Cardiac muscle cell (in vitro differentiated cells and primary cell): ENCODE data around the gene KRT77. TPM values are rescaled to one million over a fixed set of nuclear protein-coding genes. Genes with fewer than 3 reads are reported as not detected.

Experiments
- DNase-seq, 2 donors: peaks; one replicate each; pipeline versions ENCODE4 v3.0.0 to v3.0.0-alpha.2; 2010 to 2017; ENCODE audit warnings: low read depth in 1 of 2, low spot score in 1 of 2
- H3K27ac ChIP-seq: fragments of 200-600 bp; sonication (generic); 2 replicates; pipeline ENCODE4 v1.5.1; 2016
- H3K27me3 ChIP-seq: fragments of 200-600 bp; sonication (generic); 2 replicates; pipeline ENCODE4 v1.6.0; 2016; ENCODE audit warnings: control low read depth
- H3K36me3 ChIP-seq: fragments of 200-600 bp; sonication (generic); 2 replicates; pipeline ENCODE4 v1.5.1; 2016; ENCODE audit warnings: control low read depth
- H3K4me1 ChIP-seq: fragments of 200-600 bp; sonication (generic); 2 replicates; pipeline ENCODE4 v1.8.1; 2017; ENCODE audit warnings: low read depth, mild to moderate bottlenecking, mixed run types
- H3K4me3 ChIP-seq: fragments of 200-600 bp; sonication (generic); 2 replicates; pipeline ENCODE4 v1.5.1; 2016; ENCODE audit warnings: mild to moderate bottlenecking
- H3K9me3 ChIP-seq: fragments of 200-600 bp; sonication (generic); 2 replicates; pipeline ENCODE4 v1.5.1; 2017; ENCODE audit warnings: low read depth, mild to moderate bottlenecking, control low read depth
- CTCF ChIP-seq: IDR thresholded peaks from 2 replicates; pipeline ENCODE4 v1.5.1; 2012; ENCODE audit warnings: low read depth, mild to moderate bottlenecking, low read length
- polyA plus RNA-seq: library from polyadenylated mRNA; unstranded; fragments of >200 nt; fragmentation: Nextera tagmentation; extraction: Ambion mirVana; gene quantifications from 2 replicates; pipeline ENCODE4 v1.2.1, GENCODE V29; 2016
- total RNA-seq: library from RNA; depleted of rRNA; stranded (reverse); fragments of >200 nt; gene quantifications from 2 replicates; pipeline ENCODE4 v1.2.3, GENCODE V29; 2016

The KRT77 gene
- total and polyA plus RNA-seq, 2 experiments from 2014 or later = not detected

GRCh38 chr12:52645120-52645761 lies 58.1 kb downstream of the KRT77 start:
- DNase-seq = no peak
- Histone ChIP-seq H3K9me3 (no peaks in the 10 kb centered on the region), H3K4me3 (no peak overlapping the region), H3K27ac (no peak overlapping the region), H3K36me3 (no peaks in the 10 kb centered on the region), H3K4me1 (no peaks in the 10 kb centered on the region), H3K27me3 (peaks cover 18% of the 10 kb centered on the region)
- no peak for TF ChIP-seq CTCF

- peaks cover 19% of the 10 kb centered on the region for H3K27me3 ChIP-seq
- no peak for TF ChIP-seq CTCF
- H3K27ac ChIP-seq = no peak overlapping the region
- H3K4me1 ChIP-seq = no peaks in the 10 kb centered on the region
- H3K9me3 ChIP-seq = no peaks in the 10 kb centered on the region
- H3K4me3 ChIP-seq = no peak overlapping the region
- no peak for DNase-seq
- H3K36me3 ChIP-seq = no peaks in the 10 kb centered on the region
Observed at GRCh38 chr12:52644078-52644415, 59.3 kb downstream of the KRT77 start.

GRCh38 chr12:52643233-52644077 lies 59.9 kb downstream of the KRT77 start:
- TF ChIP-seq CTCF = no peak
- no peak for DNase-seq
- Histone ChIP-seq H3K36me3 (no peaks in the 10 kb centered on the region), H3K9me3 (no peaks in the 10 kb centered on the region), H3K27me3 (peaks cover 23% of the 10 kb centered on the region), H3K4me1 (no peaks in the 10 kb centered on the region), H3K27ac (no peak overlapping the region), H3K4me3 (no peak overlapping the region)

GRCh38 chr12:52641468-52641867 lies 61.9 kb downstream of the KRT77 start:
- DNase-seq = no peak
- H3K4me3 ChIP-seq = no peak overlapping the region
- H3K36me3 ChIP-seq = no peaks in the 10 kb centered on the region
- H3K27me3 ChIP-seq = peaks cover 23% of the 10 kb centered on the region
- no peaks in the 10 kb centered on the region for H3K9me3 ChIP-seq
- no peak overlapping the region for H3K27ac ChIP-seq
- peaks cover 7% of the 10 kb centered on the region for H3K4me1 ChIP-seq
- TF ChIP-seq CTCF = no peak

Other genes with a start within 250 kb of the KRT77 start
- not detected in 2 replicates for gene KRT6C, start 229.7 kb downstream of the KRT77 start, total RNA-seq
- not detected in 2 replicates for gene KRT6C, start 229.7 kb downstream of the KRT77 start, polyA plus RNA-seq
- gene KRT6A, start 210.3 kb downstream of the KRT77 start, total RNA-seq = not detected in 2 replicates
- 0.22 TPM in 1 of 2 replicates, not detected in the other for gene KRT6A, start 210.3 kb downstream of the KRT77 start, polyA plus RNA-seq
- not detected in 2 replicates for gene KRT5, start 183.1 kb downstream of the KRT77 start, total RNA-seq
- 0.23 TPM in 1 of 2 replicates, not detected in the other for gene KRT5, start 183.1 kb downstream of the KRT77 start, polyA plus RNA-seq
- gene KRT71, start 150.4 kb downstream of the KRT77 start, total RNA-seq = not detected in 2 replicates
- gene KRT71, start 150.4 kb downstream of the KRT77 start, polyA plus RNA-seq = not detected in 2 replicates
- not detected in 2 replicates for gene KRT74, start 129.7 kb downstream of the KRT77 start, total RNA-seq
- gene KRT74, start 129.7 kb downstream of the KRT77 start, polyA plus RNA-seq = not detected in 2 replicates
- gene KRT72, start 102.1 kb downstream of the KRT77 start, total RNA-seq = not detected in 2 replicates
- not detected in 2 replicates for gene KRT72, start 102.1 kb downstream of the KRT77 start, polyA plus RNA-seq
- gene KRT73, start 85.0 kb downstream of the KRT77 start, total RNA-seq = not detected in 2 replicates
- not detected in 2 replicates for gene KRT73, start 85.0 kb downstream of the KRT77 start, polyA plus RNA-seq
- not detected in 2 replicates for gene KRT2, start 51.3 kb downstream of the KRT77 start, total RNA-seq
- not detected in 2 replicates for gene KRT2, start 51.3 kb downstream of the KRT77 start, polyA plus RNA-seq
- gene KRT1, start 23.1 kb downstream of the KRT77 start, total RNA-seq = not detected in 2 replicates
- not detected in 2 replicates for gene KRT1, start 23.1 kb downstream of the KRT77 start, polyA plus RNA-seq
- not detected in 2 replicates for gene KRT76, start 73.8 kb upstream of the KRT77 start, total RNA-seq
- gene KRT76, start 73.8 kb upstream of the KRT77 start, polyA plus RNA-seq = not detected in 2 replicates
- not detected in 2 replicates for gene KRT3, start 92.6 kb upstream of the KRT77 start, total RNA-seq
- gene KRT3, start 92.6 kb upstream of the KRT77 start, polyA plus RNA-seq = not detected in 2 replicates
- not detected in 2 replicates for gene KRT4, start 110.6 kb upstream of the KRT77 start, total RNA-seq
- not detected in 2 replicates for gene KRT4, start 110.6 kb upstream of the KRT77 start, polyA plus RNA-seq
- gene KRT79, start 130.8 kb upstream of the KRT77 start, total RNA-seq = not detected in 2 replicates
- not detected in 2 replicates for gene KRT79, start 130.8 kb upstream of the KRT77 start, polyA plus RNA-seq
- not detected in 2 replicates for gene KRT78, start 145.5 kb upstream of the KRT77 start, total RNA-seq
- gene KRT78, start 145.5 kb upstream of the KRT77 start, polyA plus RNA-seq = not detected in 2 replicates
- 480 and 946 TPM in 2 replicates for gene KRT8, start 201.6 kb upstream of the KRT77 start, total RNA-seq
- 728 and 1,480 TPM in 2 replicates for gene KRT8, start 201.6 kb upstream of the KRT77 start, polyA plus RNA-seq
- gene KRT18, start 245.6 kb upstream of the KRT77 start, total RNA-seq = 310 and 601 TPM in 2 replicates
- gene KRT18, start 245.6 kb upstream of the KRT77 start, polyA plus RNA-seq = 472 and 838 TPM in 2 replicates